Cardiac muscle cell (in vitro differentiated cells and primary cell): ENCODE results near the gene ATIC. TPM values are rescaled to one million over a fixed set of nuclear protein-coding genes. Genes with fewer than 3 reads are reported as not detected.

Experiments
- DNase-seq, 2 donors: peaks; one replicate each; pipeline versions ENCODE4 v3.0.0 to v3.0.0-alpha.2; 2010 to 2017; ENCODE audit warnings: low read depth in 1 of 2, low spot score in 1 of 2
- H3K27ac ChIP-seq: fragments of 200-600 bp; sonication (generic); 2 replicates; pipeline ENCODE4 v1.5.1; 2016
- H3K27me3 ChIP-seq: fragments of 200-600 bp; sonication (generic); 2 replicates; pipeline ENCODE4 v1.6.0; 2016; ENCODE audit warnings: control low read depth
- H3K36me3 ChIP-seq: fragments of 200-600 bp; sonication (generic); 2 replicates; pipeline ENCODE4 v1.5.1; 2016; ENCODE audit warnings: control low read depth
- H3K4me1 ChIP-seq: fragments of 200-600 bp; sonication (generic); 2 replicates; pipeline ENCODE4 v1.8.1; 2017; ENCODE audit warnings: low read depth, mild to moderate bottlenecking, mixed run types
- H3K4me3 ChIP-seq: fragments of 200-600 bp; sonication (generic); 2 replicates; pipeline ENCODE4 v1.5.1; 2016; ENCODE audit warnings: mild to moderate bottlenecking
- H3K9me3 ChIP-seq: fragments of 200-600 bp; sonication (generic); 2 replicates; pipeline ENCODE4 v1.5.1; 2017; ENCODE audit warnings: low read depth, mild to moderate bottlenecking, control low read depth
- CTCF ChIP-seq: IDR thresholded peaks from 2 replicates; pipeline ENCODE4 v1.5.1; 2012; ENCODE audit warnings: low read depth, mild to moderate bottlenecking, low read length
- polyA plus RNA-seq: library from polyadenylated mRNA; unstranded; fragments of >200 nt; fragmentation: Nextera tagmentation; extraction: Ambion mirVana; gene quantifications from 2 replicates; pipeline ENCODE4 v1.2.1, GENCODE V29; 2016
- total RNA-seq: library from RNA; depleted of rRNA; stranded (reverse); fragments of >200 nt; gene quantifications from 2 replicates; pipeline ENCODE4 v1.2.3, GENCODE V29; 2016

Gene ATIC
- total and polyA plus RNA-seq, 2 experiments from 2014 or later, result 9.6 to 83.7 TPM

GRCh38 chr2:215396595-215397313 lies 84.9 kb downstream of the ATIC start:
- peak in 1 of 2 donors; percentile 84 for DNase-seq
- Histone ChIP-seq H3K27me3 (no peaks in the 10 kb centered on the region), H3K27ac (peak overlapping the region; percentile 68), H3K4me1 (peaks cover 10% of the 10 kb centered on the region), H3K4me3 (no peak overlapping the region), H3K36me3 (peaks cover 22% of the 10 kb centered on the region), H3K9me3 (no peaks in the 10 kb centered on the region)
- no peak for TF ChIP-seq CTCF

- DNase-seq, result peak; percentile 23 to 64
- H3K4me3 ChIP-seq, result no peak overlapping the region
- H3K9me3 ChIP-seq, result no peaks in the 10 kb centered on the region
- peaks cover 10% of the 10 kb centered on the region for H3K4me1 ChIP-seq
- TF ChIP-seq CTCF, result peak; percentile 30
- H3K27me3 ChIP-seq, result no peaks in the 10 kb centered on the region
- peak overlapping the region; percentile 68 for H3K27ac ChIP-seq
- H3K36me3 ChIP-seq, result peaks cover 19% of the 10 kb centered on the region
Observed at GRCh38 chr2:215397632-215398341, 85.9 kb downstream of the ATIC start.

- Histone ChIP-seq H3K9me3 (no peaks in the 10 kb centered on the region), H3K4me3 (no peak overlapping the region), H3K36me3 (peaks cover 23% of the 10 kb centered on the region), H3K27me3 (no peaks in the 10 kb centered on the region), H3K27ac (no peak overlapping the region), H3K4me1 (peaks cover 10% of the 10 kb centered on the region)
- DNase-seq, result no peak
- no peak for TF ChIP-seq CTCF
Observed at GRCh38 chr2:215399067-215399716, 87.3 kb downstream of the ATIC start.

Other genes with a start within 250 kb of the ATIC start
- under 0.01 TPM in 1 of 2 replicates, not detected in the other for gene ABCA12, start 173.4 kb upstream of the ATIC start, total RNA-seq
- 0.01 TPM in 1 of 2 replicates, not detected in the other for gene ABCA12, start 173.4 kb upstream of the ATIC start, polyA plus RNA-seq
- gene FN1, start 124.0 kb downstream of the ATIC start, total RNA-seq, result 241 and 335 TPM in 2 replicates
- 164 and 240 TPM in 2 replicates for gene FN1, start 124.0 kb downstream of the ATIC start, polyA plus RNA-seq